Ovary (tissue), 3 donors: ENCODE data around the gene ACY1.

ENCODE experiments used
- CTCF ChIP-seq, 3 donors: fragments of 450-650 bp in 2 of 3; fragments of 200-600 bp in 1 of 3; IDR thresholded peaks; one replicate each; pipeline versions ENCODE4 v1.5.1 to v1.8.0; 2016 to 2022; ENCODE audit warnings: antibody characterized with exemption in 3 of 3, mild to moderate bottlenecking in 1 of 3
- EP300 ChIP-seq: sonication (generic); formaldehyde crosslinking; IDR thresholded peaks from one replicate; pipeline ENCODE4 v1.6.1; 2017; ENCODE audit warnings: antibody characterized with exemption
- POLR2A ChIP-seq: fragments of 450-650 bp; IDR thresholded peaks from one replicate; pipeline ENCODE4 v1.6.1; 2017; ENCODE audit warnings: antibody characterized with exemption, mild to moderate bottlenecking, moderate library complexity
- donor health status: DM: no; HTN: no; CAD: no.

GRCh38 chr3:51954713-51955112 lies 28.6 kb upstream of the ACY1 start:
- TF ChIP-seq CTCF (IDR thresholded peaks at IDR 0.05) (no peak), POLR2A (no peak), EP300 (no peak)
